B cell (primary cell): ENCODE measurements around the gene YIF1A. TPM values are rescaled to one million over a fixed set of nuclear protein-coding genes. Genes with fewer than 3 reads are reported as not detected.

Source experiments
- ATAC-seq: fragments of 200-7000 bp; cut with Tn5 transposase; one replicate; pipeline ENCODE4 v1.10.0; 2021; ENCODE audit warnings: low read depth, mild to moderate bottlenecking, moderate number of reproducible peaks, moderate library complexity
- CTCF ChIA-PET: fragments of 350-600 bp; sonication (Branson Sonifier 250); formaldehyde crosslinking; loops from one replicate; lab custom pipeline; 2021; ENCODE audit warnings: antibody characterized with exemption, inconsistent platforms; lab: Charles Lee
- POLR2A ChIA-PET: fragments of 350-600 bp; sonication (Branson Sonifier 250); formaldehyde crosslinking; loops from one replicate; lab custom pipeline; 2021; ENCODE audit warnings: antibody characterized with exemption; lab: Charles Lee
- DNase-seq: peaks from one replicate; pipeline ENCODE4 v3.0.0; 2013
- H2AFZ ChIP-seq: 2 replicates; pipeline ENCODE4 v1.6.1; 2012; ENCODE audit warnings: mild to moderate bottlenecking, low read depth, low read length; ENCODE audit not compliant: insufficient read depth, poor library complexity, severe bottlenecking
- H3K27ac ChIP-seq, 2 donors: 1 replicate in 1 of 2; 2 replicates in 1 of 2; pipeline ENCODE4 v1.5.1; 2012 to 2013; ENCODE audit warnings: low read length in 2 of 2, mild to moderate bottlenecking in 2 of 2, moderate library complexity in 1 of 2
- H3K27me3 ChIP-seq, 4 experiments: fragments of 200-600 bp in 1 of 4; sonication (generic) in 1 of 4; replicated peaks in 1 of 4; 1 replicate in 2 of 4; 2 replicates in 2 of 4; pipeline versions ENCODE4 v1.6.1 to v1.7.0; 2013 to 2016; ENCODE audit warnings: low read length in 3 of 4, mild to moderate bottlenecking in 2 of 4, mixed read lengths in 1 of 4, moderate library complexity in 1 of 4; ENCODE audit not compliant: insufficient read depth in 4 of 4, control insufficient read depth in 3 of 4; ENCODE audit errors: control extremely low read depth in 1 of 4
- H3K36me3 ChIP-seq, 2 experiments: replicated peaks in 1 of 2; 1 replicate in 1 of 2; 2 replicates in 1 of 2; pipeline versions ENCODE4 v1.6.1 to v1.7.1; 2013; ENCODE audit warnings: low read length in 1 of 2; ENCODE audit not compliant: insufficient read depth in 2 of 2, control insufficient read depth in 1 of 2; ENCODE audit errors: control extremely low read depth in 1 of 2, extremely low read depth in 1 of 2
- H3K4me1 ChIP-seq, 2 donors: fragments of 200-600 bp in 1 of 2; sonication (generic) in 1 of 2; 1 replicate in 1 of 2; 2 replicates in 1 of 2; pipeline versions ENCODE4 v1.5.1 to v1.6.1; 2013 to 2017; ENCODE audit warnings: low read length in 2 of 2; ENCODE audit not compliant: control insufficient read depth in 2 of 2, insufficient read depth in 2 of 2
- H3K4me2 ChIP-seq: replicated peaks from 2 replicates; pipeline ENCODE3; 2012; ENCODE audit warnings: mild to moderate bottlenecking, low read depth, low read length; ENCODE audit not compliant: poor library complexity, severe bottlenecking
- H3K4me3 ChIP-seq, 5 experiments: fragments of 200-600 bp in 1 of 5; sonication (generic) in 1 of 5; 1 replicate in 3 of 5; 2 replicates in 2 of 5; pipeline versions ENCODE4 v1.5.1 to v1.7.0; 2011 to 2016; ENCODE audit warnings: low read length in 4 of 5, mild to moderate bottlenecking in 4 of 5, low read depth in 2 of 5, control low read depth in 1 of 5, moderate library complexity in 1 of 5; ENCODE audit not compliant: insufficient read depth in 1 of 5; ENCODE audit errors: control extremely low read depth in 1 of 5, extremely low read depth in 1 of 5
- H3K79me2 ChIP-seq: fragments of 200-600 bp; sonication (generic); one replicate; pipeline ENCODE4 v1.6.0; 2016; ENCODE audit warnings: low read length; ENCODE audit not compliant: control insufficient read depth, insufficient read depth
- H3K9ac ChIP-seq: fragments of 200-600 bp; sonication (generic); 2 replicates; pipeline ENCODE4 v1.6.1; 2017; ENCODE audit warnings: mild to moderate bottlenecking, low read length, moderate library complexity
- H3K9me3 ChIP-seq, 3 donors: one replicate each; pipeline versions ENCODE4 v1.6.1 to v1.7.1; 2013; ENCODE audit warnings: low read length in 2 of 3; ENCODE audit not compliant: control insufficient read depth in 2 of 3, insufficient read depth in 1 of 3; ENCODE audit errors: control extremely low read depth in 1 of 3
- H4K20me1 ChIP-seq: 2 replicates; pipeline ENCODE4 v1.6.0; 2012; ENCODE audit warnings: mild to moderate bottlenecking, low read length; ENCODE audit not compliant: insufficient read depth, control insufficient read depth, poor library complexity, severe bottlenecking
- H3K27ac Mint-ChIP-seq: one replicate; pipeline ENCODE4 v1.8.0; 2021; ENCODE audit warnings: mixed read lengths
- H3K27me3 Mint-ChIP-seq: one replicate; pipeline ENCODE4 v1.8.0; 2021; ENCODE audit warnings: mixed read lengths
- H3K4me1 Mint-ChIP-seq: one replicate; pipeline ENCODE4 v1.8.0; 2021; ENCODE audit warnings: mixed read lengths
- H3K4me3 Mint-ChIP-seq: one replicate; pipeline ENCODE4 v1.8.0; 2021; ENCODE audit warnings: mixed read lengths
- H3K9me3 Mint-ChIP-seq: one replicate; pipeline ENCODE4 v1.8.0; 2022; ENCODE audit warnings: mixed read lengths; ENCODE audit not compliant: insufficient read depth
- EZH2 ChIP-seq: IDR thresholded peaks from 2 replicates; pipeline ENCODE4 v1.6.1; 2012; ENCODE audit warnings: borderline replicate concordance, low read depth, mild to moderate bottlenecking, moderate library complexity, low read length; ENCODE audit not compliant: insufficient read depth, poor library complexity, severe bottlenecking
- WGBS: methylation state at CpG from one replicate; pipeline ENCODE4 v1.1.5; 2013; ENCODE audit warnings: missing lambda C conversion rate; ENCODE audit not compliant: insufficient coverage; 5-methylcytosine and 5-hydroxymethylcytosine counted together
- intact Hi-C: fragments of 100-400 bp; cut with micrococcal nuclease; formaldehyde crosslinking; loops from one replicate; pipeline ENCODE4 v1.10.0; 2022
- polyA plus RNA-seq: library from polyadenylated mRNA; depleted of rRNA; stranded (reverse); fragments of >200 nt; gene quantifications from 2 replicates; pipeline ENCODE4 v1.2.3, GENCODE V29; 2012
- total RNA-seq, 2 donors: library from RNA; stranded (reverse); fragments of 120-200 nt in 1 of 2; gene quantifications; 1 replicate in 1 of 2; 2 replicates in 1 of 2; pipeline versions ENCODE4 v1.2.3 to v1.2.4, GENCODE V29; 2013 to 2022
- TF ChIP-seq, protein P1 (sequence below): fragments of 200-600 bp; IDR thresholded peaks from one replicate; pipeline ENCODE4 v1.8.0; 2022; ENCODE audit warnings: antibody characterized with exemption, mild to moderate bottlenecking

The YIF1A gene
- total and polyA plus RNA-seq, 2 donors (not counting 1 experiment from before 2014, with no cell fraction given): 43.9 to 95.0 TPM

DNA sequence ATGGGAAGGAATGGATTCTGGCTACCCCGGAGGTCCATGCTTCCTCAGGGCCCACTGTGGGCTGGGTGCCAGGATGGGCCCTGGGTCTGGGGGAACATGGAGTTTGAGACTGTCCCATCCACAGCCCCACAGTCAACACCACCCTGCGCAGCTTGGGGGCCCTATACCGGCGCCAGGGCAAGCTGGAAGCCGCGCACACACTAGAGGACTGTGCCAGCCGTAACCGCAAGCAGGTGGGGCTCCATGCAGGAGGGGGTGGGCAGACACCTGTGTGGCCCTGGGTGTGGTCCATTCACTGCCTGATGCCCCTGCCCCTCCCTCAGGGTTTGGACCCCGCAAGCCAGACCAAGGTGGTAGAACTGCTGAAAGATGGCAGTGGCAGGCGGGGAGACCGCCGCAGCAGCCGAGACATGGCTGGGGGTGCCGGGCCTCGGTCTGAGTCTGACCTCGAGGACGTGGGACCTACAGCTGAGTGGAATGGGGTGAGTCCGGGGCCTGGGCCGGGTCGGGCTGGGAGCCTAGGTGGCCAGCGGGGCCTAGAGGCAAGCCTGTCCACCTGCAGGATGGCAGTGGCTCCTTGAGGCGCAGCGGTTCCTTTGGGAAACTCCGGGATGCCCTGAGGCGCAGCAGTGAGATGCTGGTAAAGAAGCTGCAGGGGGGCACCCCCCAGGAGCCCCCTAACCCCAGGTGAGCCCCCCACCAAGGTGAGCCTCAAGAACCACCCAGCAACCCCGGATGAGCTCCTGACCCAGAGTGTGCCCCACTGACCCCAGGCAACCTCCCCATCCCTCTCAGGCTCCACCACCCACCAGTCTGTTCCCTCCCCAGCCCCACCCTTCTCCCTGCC is 23.2 kb downstream of the YIF1A start:
- H3K4me1 ChIP-seq: peaks cover 14 to 27% of the 10 kb centered on the region in 2 donors
- POLR2A ChIA-PET: interaction anchor here (1.0 kb wide), 1 partner anchor 12 kb away, joined by 8 read pairs; no protein-coding TSS in a partner anchor
- DNase-seq: no peak
- WGBS: 98% methylated on average over 19 of the region's 26 CpGs
- H3K27me3 ChIP-seq: no peaks in the 10 kb centered on the region
- peaks cover 24% of the 10 kb centered on the region for H3K79me2 ChIP-seq
- CTCF ChIA-PET: interaction anchor here (1.1 kb wide), 1 partner anchor 46 kb away, joined by 4 read pairs; no protein-coding TSS in a partner anchor
- no peaks in the 10 kb centered on the region for H3K27me3 Mint-ChIP-seq
- no peak for ATAC-seq
- H3K4me2 ChIP-seq: no peak overlapping the region
- H3K9me3 ChIP-seq: no peaks in the 10 kb centered on the region
- H3K4me1 Mint-ChIP-seq: peaks cover 26% of the 10 kb centered on the region
- H2AFZ ChIP-seq: no peak overlapping the region
- no peak for TF ChIP-seq EZH2
- TF ChIP-seq, protein P1, sequence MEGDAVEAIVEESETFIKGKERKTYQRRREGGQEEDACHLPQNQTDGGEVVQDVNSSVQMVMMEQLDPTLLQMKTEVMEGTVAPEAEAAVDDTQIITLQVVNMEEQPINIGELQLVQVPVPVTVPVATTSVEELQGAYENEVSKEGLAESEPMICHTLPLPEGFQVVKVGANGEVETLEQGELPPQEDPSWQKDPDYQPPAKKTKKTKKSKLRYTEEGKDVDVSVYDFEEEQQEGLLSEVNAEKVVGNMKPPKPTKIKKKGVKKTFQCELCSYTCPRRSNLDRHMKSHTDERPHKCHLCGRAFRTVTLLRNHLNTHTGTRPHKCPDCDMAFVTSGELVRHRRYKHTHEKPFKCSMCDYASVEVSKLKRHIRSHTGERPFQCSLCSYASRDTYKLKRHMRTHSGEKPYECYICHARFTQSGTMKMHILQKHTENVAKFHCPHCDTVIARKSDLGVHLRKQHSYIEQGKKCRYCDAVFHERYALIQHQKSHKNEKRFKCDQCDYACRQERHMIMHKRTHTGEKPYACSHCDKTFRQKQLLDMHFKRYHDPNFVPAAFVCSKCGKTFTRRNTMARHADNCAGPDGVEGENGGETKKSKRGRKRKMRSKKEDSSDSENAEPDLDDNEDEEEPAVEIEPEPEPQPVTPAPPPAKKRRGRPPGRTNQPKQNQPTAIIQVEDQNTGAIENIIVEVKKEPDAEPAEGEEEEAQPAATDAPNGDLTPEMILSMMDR: no peak
- no peak overlapping the region for H3K27ac Mint-ChIP-seq
- intact Hi-C loops: loop anchor here (5.0 kb wide), 2 partner anchors 408 to 553 kb away; partner anchors contain the start of genes CFL1 and KAT5
- H3K27ac ChIP-seq: no peak overlapping the region
- no peak overlapping the region for H3K9ac ChIP-seq
- H3K36me3 ChIP-seq: peaks cover 0 to 45% of the 10 kb centered on the region in 2 experiments
- no peak overlapping the region for H3K4me3 Mint-ChIP-seq
- no peak overlapping the region for H3K4me3 ChIP-seq
- H3K9me3 Mint-ChIP-seq: no peaks in the 10 kb centered on the region
- peaks cover 12% of the 10 kb centered on the region for H4K20me1 ChIP-seq

DNA sequence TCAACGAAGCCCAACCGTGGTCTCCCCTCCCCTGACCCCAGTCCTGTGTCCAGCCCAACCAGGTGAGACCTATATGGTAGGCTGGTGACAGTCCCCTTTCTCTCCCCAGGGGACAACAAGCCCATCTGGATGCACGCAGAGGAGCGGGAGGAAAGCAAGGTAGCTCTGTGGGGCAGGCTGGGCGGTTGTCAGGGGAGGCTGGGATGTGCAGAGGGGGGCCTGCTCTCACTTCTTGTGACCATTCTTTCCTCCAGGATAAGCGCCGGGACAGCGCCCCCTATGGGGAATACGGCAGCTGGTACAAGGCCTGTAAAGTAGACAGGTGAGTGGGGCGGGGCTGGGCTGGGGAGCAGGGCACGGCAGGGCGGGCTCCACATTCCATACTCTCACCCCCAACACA is 24.0 kb downstream of the YIF1A start:
- POLR2A ChIA-PET: no interaction called here

More for the DNA sequence above, 24.0 kb downstream of the YIF1A start:
- WGBS: 84% methylated on average over 5 of the region's 12 CpGs
- no peak overlapping the region for H3K27ac Mint-ChIP-seq
- no peak overlapping the region for H3K27ac ChIP-seq
- H3K4me1 Mint-ChIP-seq: peaks cover 21% of the 10 kb centered on the region
- no peak overlapping the region for H3K4me3 ChIP-seq
- no peaks in the 10 kb centered on the region for H3K27me3 Mint-ChIP-seq
- no peaks in the 10 kb centered on the region for H3K27me3 ChIP-seq
- H3K9me3 Mint-ChIP-seq: no peaks in the 10 kb centered on the region
- DNase-seq (peak; percentile 47), ATAC-seq (no peak)
- H3K4me2 ChIP-seq: no peak overlapping the region
- no peak overlapping the region for H3K4me3 Mint-ChIP-seq
- H2AFZ ChIP-seq: no peak overlapping the region
- intact Hi-C loops: loop anchor here (5.0 kb wide), 2 partner anchors 408 to 553 kb away; partner anchors contain the start of genes CFL1 and KAT5
- no peak overlapping the region for H3K9ac ChIP-seq
- peaks cover 14 to 25% of the 10 kb centered on the region in 2 donors for H3K4me1 ChIP-seq
- TF ChIP-seq, protein P1: peak; percentile 32
- TF ChIP-seq EZH2: no peak
- no peaks in the 10 kb centered on the region for H3K9me3 ChIP-seq
- peaks cover 0 to 47% of the 10 kb centered on the region in 2 experiments for H3K36me3 ChIP-seq
- CTCF ChIA-PET: no interaction called here
- H4K20me1 ChIP-seq: peaks cover 3% of the 10 kb centered on the region
- peaks cover 15% of the 10 kb centered on the region for H3K79me2 ChIP-seq
